CD8-positive, alpha-beta memory T cell (primary cell): ENCODE results near the gene SLC51B. TPM values are rescaled to one million over a fixed set of nuclear protein-coding genes. Genes with fewer than 3 reads are reported as not detected.

Experiments
- CTCF ChIA-PET: fragments of 350-600 bp; sonication (Branson Sonifier 250); formaldehyde crosslinking; loops from one replicate; lab custom pipeline; 2021; ENCODE audit warnings: antibody characterized with exemption; lab: Charles Lee
- POLR2A ChIA-PET: fragments of 350-600 bp; sonication (Branson Sonifier 250); formaldehyde crosslinking; loops from one replicate; lab custom pipeline; 2021; ENCODE audit warnings: antibody characterized with exemption; lab: Charles Lee
- DNase-seq, 5 donors: peaks; one replicate each; pipeline versions ENCODE4 v3.0.0 to v3.0.0-alpha.2; 2020 to 2022; ENCODE audit warnings: mixed read lengths in 1 of 5
- H3K27ac ChIP-seq: one replicate; pipeline ENCODE4 v1.7.0; 2013; ENCODE audit warnings: low read depth, mild to moderate bottlenecking, low read length, moderate library complexity
- H3K27me3 ChIP-seq: 2 replicates; pipeline ENCODE4 v1.7.0; 2013; ENCODE audit warnings: low read length, mild to moderate bottlenecking; ENCODE audit not compliant: insufficient read depth, poor library complexity, severe bottlenecking
- H3K36me3 ChIP-seq: 2 replicates; pipeline ENCODE4 v1.7.0; 2013; ENCODE audit warnings: mild to moderate bottlenecking, low read length, moderate library complexity; ENCODE audit not compliant: insufficient read depth
- H3K4me1 ChIP-seq: 2 replicates; pipeline ENCODE4 v1.7.0; 2013; ENCODE audit warnings: mild to moderate bottlenecking, low read length, moderate library complexity; ENCODE audit not compliant: insufficient read depth
- H3K4me3 ChIP-seq: 2 replicates; pipeline ENCODE4 v1.7.0; 2013; ENCODE audit warnings: mild to moderate bottlenecking, low read length
- H3K9me3 ChIP-seq: 2 replicates; pipeline ENCODE4 v1.7.0; 2013; ENCODE audit warnings: mild to moderate bottlenecking, low read length
- H3K27ac Mint-ChIP-seq, 8 donors: one replicate each; pipeline ENCODE4 v1.8.0; 2020 to 2021; ENCODE audit warnings: mixed read lengths in 8 of 8, mild to moderate bottlenecking in 6 of 8, inconsistent platforms in 3 of 8, moderate library complexity in 3 of 8
- H3K27me3 Mint-ChIP-seq, 2 donors: one replicate each; pipeline ENCODE4 v1.8.0; 2020 to 2021; ENCODE audit warnings: mixed read lengths in 2 of 2, mild to moderate bottlenecking in 1 of 2, moderate library complexity in 1 of 2
- H3K36me3 Mint-ChIP-seq, 3 donors: one replicate each; pipeline ENCODE4 v1.8.0; 2020 to 2021; ENCODE audit warnings: mixed read lengths in 3 of 3, inconsistent platforms in 1 of 3, mild to moderate bottlenecking in 1 of 3
- H3K4me1 Mint-ChIP-seq, 3 donors: one replicate each; pipeline ENCODE4 v1.8.0; 2020 to 2021; ENCODE audit warnings: mixed read lengths in 3 of 3, inconsistent platforms in 1 of 3, mild to moderate bottlenecking in 1 of 3
- H3K4me3 Mint-ChIP-seq, 7 donors: one replicate each; pipeline ENCODE4 v1.8.0; 2020 to 2021; ENCODE audit warnings: mixed read lengths in 7 of 7, mild to moderate bottlenecking in 6 of 7, moderate library complexity in 4 of 7, inconsistent platforms in 2 of 7
- H3K9me3 Mint-ChIP-seq, 5 donors: one replicate each; pipeline ENCODE4 v1.8.0; 2020 to 2022; ENCODE audit warnings: mixed read lengths in 5 of 5, mild to moderate bottlenecking in 3 of 5, moderate library complexity in 2 of 5, inconsistent platforms in 1 of 5
- polyA plus RNA-seq: library from polyadenylated mRNA; unstranded; fragments of 300-500 nt; fragmentation: Illumina TruSeq; gene quantifications from one replicate; pipeline ENCODE4 v1.2.3, GENCODE V29; 2021
- total RNA-seq, 2 experiments: library from RNA; stranded (reverse); gene quantifications; one replicate each; pipeline ENCODE4 v1.2.3, GENCODE V29; 2021

The SLC51B gene
- total and polyA plus RNA-seq, 3 experiments from 2014 or later = not detected

- H3K4me3 Mint-ChIP-seq = no peak overlapping the region
- POLR2A ChIA-PET = interaction anchor here (0.6 kb wide), 1 partner anchor 111 kb away, joined by 4 read pairs; no protein-coding TSS in a partner anchor
- DNase-seq = no peak
Measured at GRCh38 chr15:65021488-65021887, 23.7 kb upstream of the SLC51B start.

GRCh38 chr15:65026756-65027155 lies 18.4 kb upstream of the SLC51B start:
- peak overlapping the region in 1 of 8 donors; percentile 6 for H3K27ac Mint-ChIP-seq
- CTCF ChIA-PET = interaction anchor here (1.0 kb wide), 1 partner anchor 358 kb away, joined by 3 read pairs; no protein-coding TSS in a partner anchor
- no peaks in the 10 kb centered on the region for H3K9me3 Mint-ChIP-seq
- peaks cover 19 to 34% (median 30%) of the 10 kb centered on the region in 3 donors for H3K4me1 Mint-ChIP-seq
- no peaks in the 10 kb centered on the region for H3K9me3 ChIP-seq
- H3K4me1 ChIP-seq = peaks cover 14% of the 10 kb centered on the region
- H3K36me3 Mint-ChIP-seq = peaks cover 0 to 42% (median 12%) of the 10 kb centered on the region in 3 donors
- POLR2A ChIA-PET = interaction anchor here (0.6 kb wide), 1 partner anchor 550 kb away, joined by 3 read pairs; no protein-coding TSS in a partner anchor
- no peak overlapping the region for H3K4me3 ChIP-seq
- H3K4me3 Mint-ChIP-seq = peak overlapping the region in 1 of 7 donors; percentile 41
- no peaks in the 10 kb centered on the region for H3K27me3 Mint-ChIP-seq
- H3K27me3 ChIP-seq = no peaks in the 10 kb centered on the region
- H3K27ac ChIP-seq = no peak overlapping the region
- H3K36me3 ChIP-seq = peaks cover 3% of the 10 kb centered on the region
- DNase-seq = no peak

More at GRCh38 chr15:65021488-65021887, 23.7 kb upstream of the SLC51B start:
- H3K9me3 ChIP-seq = no peaks in the 10 kb centered on the region
- Mint-ChIP-seq H3K27ac (no peak overlapping the region), H3K27me3 (no peaks in the 10 kb centered on the region), H3K36me3 (peaks cover 0 to 70% (median 33%) of the 10 kb centered on the region in 3 donors), H3K9me3 (no peaks in the 10 kb centered on the region), H3K4me1 (peaks cover 7 to 15% (median 14%) of the 10 kb centered on the region in 3 donors)
- H3K27me3 ChIP-seq = no peaks in the 10 kb centered on the region
- peaks cover 29% of the 10 kb centered on the region for H3K36me3 ChIP-seq
- CTCF ChIA-PET = no interaction called here
- H3K4me3 ChIP-seq = no peak overlapping the region
- no peak overlapping the region for H3K27ac ChIP-seq
- no peaks in the 10 kb centered on the region for H3K4me1 ChIP-seq

GRCh38 chr15:65027593-65027992 lies 17.6 kb upstream of the SLC51B start:
- peak overlapping the region in 3 of 8 donors; percentile 44 to 83 (median 47) for H3K27ac Mint-ChIP-seq
- Histone ChIP-seq H3K9me3 (no peaks in the 10 kb centered on the region), H3K36me3 (peaks cover 3% of the 10 kb centered on the region), H3K27ac (no peak overlapping the region), H3K4me3 (peak overlapping the region; percentile 88), H3K27me3 (no peaks in the 10 kb centered on the region), H3K4me1 (peaks cover 14% of the 10 kb centered on the region)
- H3K9me3 Mint-ChIP-seq = no peaks in the 10 kb centered on the region
- ChIA-PET POLR2A (no interaction called here), CTCF (interaction anchor here (1.0 to 1.5 kb wide), 2 partner anchors 271 to 357 kb away, joined by 3 read pairs; no protein-coding TSS in a partner anchor)
- H3K36me3 Mint-ChIP-seq = peaks cover 0 to 40% (median 12%) of the 10 kb centered on the region in 3 donors
- DNase-seq = no peak
- H3K27me3 Mint-ChIP-seq = peaks cover 4 to 7% of the 10 kb centered on the region in 2 donors
- peak overlapping the region; percentile 88 to 92 (median 90) for H3K4me3 Mint-ChIP-seq
- H3K4me1 Mint-ChIP-seq = peaks cover 19 to 34% (median 30%) of the 10 kb centered on the region in 3 donors

GRCh38 chr15:65028338-65028737 lies 16.8 kb upstream of the SLC51B start:
- CTCF ChIA-PET = interaction anchor here (1.5 kb wide), 1 partner anchor 270 kb away, joined by 3 read pairs; no protein-coding TSS in a partner anchor
- H3K4me3 ChIP-seq = peak overlapping the region; percentile 88
- H3K36me3 Mint-ChIP-seq = peaks cover 0 to 37% (median 11%) of the 10 kb centered on the region in 3 donors
- H3K36me3 ChIP-seq = peaks cover 3% of the 10 kb centered on the region
- no peak overlapping the region for H3K27ac ChIP-seq
- DNase-seq = peak in 1 of 5 donors; percentile 3
- H3K4me3 Mint-ChIP-seq = peak overlapping the region; percentile 88 to 92 (median 90)
- H3K9me3 ChIP-seq = no peaks in the 10 kb centered on the region
- peaks cover 7 to 8% of the 10 kb centered on the region in 2 donors for H3K27me3 Mint-ChIP-seq
- peak overlapping the region; percentile 8 to 89 (median 78) for H3K27ac Mint-ChIP-seq
- no peaks in the 10 kb centered on the region for H3K27me3 ChIP-seq
- peaks cover 19 to 38% (median 34%) of the 10 kb centered on the region in 3 donors for H3K4me1 Mint-ChIP-seq
- POLR2A ChIA-PET = no interaction called here
- peaks cover 18% of the 10 kb centered on the region for H3K4me1 ChIP-seq
- no peaks in the 10 kb centered on the region for H3K9me3 Mint-ChIP-seq

GRCh38 chr15:65028921-65029735 lies 16.1 kb upstream of the SLC51B start, which contains the start of gene MTFMT:
TSS of gene MTFMT (minus strand) at chr15:65029639. CDS start at chr15:65029613, 26 bp downstream.
- H3K27ac ChIP-seq = peak within 1 kb of the TSS; percentile 74
- Mint-ChIP-seq H3K27me3 (peaks cover 7 to 8% of the 10 kb centered on the region in 2 donors), H3K4me1 (peaks cover 23 to 44% (median 40%) of the 10 kb centered on the region in 3 donors), H3K36me3 (peaks cover 0 to 29% (median 11%) of the 10 kb centered on the region in 3 donors), H3K9me3 (no peaks in the 10 kb centered on the region), H3K27ac (peak within 1 kb of the TSS; percentile 8 to 89 (median 78)), H3K4me3 (peak within 1 kb of the TSS; percentile 88 to 92 (median 90))
- DNase-seq = peak; percentile 80 to 94 (median 92)
- peak within 1 kb of the TSS; percentile 88 for H3K4me3 ChIP-seq
- H3K27me3 ChIP-seq = no peaks in the 10 kb centered on the region
- H3K36me3 ChIP-seq = no peaks in the 10 kb centered on the region
- ChIA-PET CTCF (interaction anchor here (1.5 kb wide), 1 partner anchor 269 kb away, joined by 3 read pairs; no protein-coding TSS in a partner anchor), POLR2A (no interaction called here)
- no peaks in the 10 kb centered on the region for H3K9me3 ChIP-seq
- H3K4me1 ChIP-seq = peaks cover 23% of the 10 kb centered on the region

- Histone ChIP-seq H3K9me3 (no peaks in the 10 kb centered on the region), H3K27me3 (no peaks in the 10 kb centered on the region), H3K4me3 (no peak overlapping the region), H3K27ac (no peak overlapping the region), H3K4me1 (peaks cover 23% of the 10 kb centered on the region), H3K36me3 (no peaks in the 10 kb centered on the region)
- no peak for DNase-seq
- H3K4me1 Mint-ChIP-seq = peaks cover 20 to 44% (median 41%) of the 10 kb centered on the region in 3 donors
- peak overlapping the region in 3 of 8 donors; percentile 29 to 63 (median 33) for H3K27ac Mint-ChIP-seq
- ChIA-PET POLR2A (no interaction called here), CTCF (no interaction called here)
- peak overlapping the region; percentile 73 to 92 (median 90) for H3K4me3 Mint-ChIP-seq
- H3K9me3 Mint-ChIP-seq = no peaks in the 10 kb centered on the region
- peaks cover 7 to 8% of the 10 kb centered on the region in 2 donors for H3K27me3 Mint-ChIP-seq
- H3K36me3 Mint-ChIP-seq = peaks cover 0 to 25% (median 7%) of the 10 kb centered on the region in 3 donors
Measured at GRCh38 chr15:65029736-65030208, 15.4 kb upstream of the SLC51B start.

GRCh38 chr15:65032801-65033537 lies 12.2 kb upstream of the SLC51B start:
- no peaks in the 10 kb centered on the region for H3K9me3 ChIP-seq
- H3K4me3 Mint-ChIP-seq = peak overlapping the region in 1 of 7 donors; percentile 29
- H3K36me3 ChIP-seq = no peaks in the 10 kb centered on the region
- H3K27me3 Mint-ChIP-seq = peaks cover 7 to 12% of the 10 kb centered on the region in 2 donors
- peak in 2 of 5 donors; percentile 34 to 53 for DNase-seq
- H3K27ac ChIP-seq = no peak overlapping the region
- H3K36me3 Mint-ChIP-seq = peaks cover 0 to 7% (median 0%) of the 10 kb centered on the region in 3 donors
- peaks cover 11 to 21% (median 20%) of the 10 kb centered on the region in 3 donors for H3K4me1 Mint-ChIP-seq
- POLR2A ChIA-PET = no interaction called here
- CTCF ChIA-PET = interaction anchor here (1.9 kb wide), 2 partner anchors 10 to 44 kb away, joined by 9 to 10 read pairs; partner anchors contain the start of gene KBTBD13
- no peak overlapping the region for H3K4me3 ChIP-seq
- H3K27me3 ChIP-seq = no peaks in the 10 kb centered on the region
- peaks cover 17% of the 10 kb centered on the region for H3K4me1 ChIP-seq
- peak overlapping the region in 1 of 8 donors; percentile 51 for H3K27ac Mint-ChIP-seq
- no peaks in the 10 kb centered on the region for H3K9me3 Mint-ChIP-seq
